ENCODE data around the gene CCDC30. TPM values are rescaled to one million over a fixed set of nuclear protein-coding genes. Genes with fewer than 3 reads are reported as not detected.

CCDC30 gene
- total RNA-seq, 2 experiments from 2014 or later, result 1.4 to 2.1 TPM

GRCh38 chr1:42551180-42551579 lies 88.1 kb downstream of the CCDC30 start:
- H3K4me3 Mint-ChIP-seq, result no peak overlapping the region
- no peaks in the 10 kb centered on the region for H3K27me3 Mint-ChIP-seq (ENCODE audit: low read depth)
- CTCF ChIA-PET, result no interaction called here
- peaks cover 1% of the 10 kb centered on the region for H3K36me3 Mint-ChIP-seq (ENCODE audit: low read depth)
- DNase-seq, result no peak
- intact Hi-C loops (cut with micrococcal nuclease), result no loop called here
- H3K9me3 Mint-ChIP-seq, result no peaks in the 10 kb centered on the region
- no peak overlapping the region for H3K27ac Mint-ChIP-seq
- H3K4me1 Mint-ChIP-seq (ENCODE audit: low read depth), result no peaks in the 10 kb centered on the region

DNA sequence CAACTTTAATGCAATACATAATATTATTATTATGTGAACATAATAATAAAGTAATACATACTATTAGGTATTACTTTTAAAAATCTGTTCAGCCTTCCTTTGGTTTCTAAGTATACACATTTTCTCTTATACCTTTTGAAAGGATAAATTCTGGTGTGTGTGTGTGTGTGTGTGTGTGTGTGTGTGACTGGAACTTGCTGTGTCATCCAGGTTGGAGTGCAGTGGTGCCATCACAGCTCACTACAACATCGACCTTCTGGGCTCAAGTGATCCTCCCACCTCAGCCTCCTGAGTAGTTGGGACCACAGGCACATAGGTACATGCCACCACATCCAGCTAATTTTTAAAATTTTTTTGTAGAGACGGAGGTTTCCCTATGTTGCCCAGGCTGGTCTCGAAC lies 88.5 kb downstream of the CCDC30 start:
- CTCF ChIA-PET, result interaction anchor here (0.7 kb wide), 1 partner anchor 184 kb away, joined by 3 read pairs; no protein-coding TSS in a partner anchor
- H3K27ac Mint-ChIP-seq, result no peak overlapping the region
- no peaks in the 10 kb centered on the region for H3K4me1 Mint-ChIP-seq (ENCODE audit: low read depth)
- no peaks in the 10 kb centered on the region for H3K27me3 Mint-ChIP-seq (ENCODE audit: low read depth)
- H3K9me3 Mint-ChIP-seq, result no peaks in the 10 kb centered on the region
- intact Hi-C loops (cut with micrococcal nuclease), result no loop called here
- no peak overlapping the region for H3K4me3 Mint-ChIP-seq
- peaks cover 1% of the 10 kb centered on the region for H3K36me3 Mint-ChIP-seq (ENCODE audit: low read depth)
- no peak for DNase-seq

- peaks cover 1% of the 10 kb centered on the region for H3K36me3 Mint-ChIP-seq (ENCODE audit: low read depth)
- intact Hi-C loops (cut with micrococcal nuclease), result no loop called here
- H3K27ac Mint-ChIP-seq, result no peak overlapping the region
- no peak for DNase-seq
- CTCF ChIA-PET, result interaction anchor here (0.7 kb wide), 1 partner anchor 18 kb away, joined by 3 read pairs; no protein-coding TSS in a partner anchor
- H3K4me1 Mint-ChIP-seq (ENCODE audit: low read depth), result no peaks in the 10 kb centered on the region
- H3K4me3 Mint-ChIP-seq, result no peak overlapping the region
- no peaks in the 10 kb centered on the region for H3K27me3 Mint-ChIP-seq (ENCODE audit: low read depth)
- no peaks in the 10 kb centered on the region for H3K9me3 Mint-ChIP-seq
These were observed 89.5 kb downstream of the CCDC30 start for GRCh38 chr1:42552636-42553035.

DNA sequence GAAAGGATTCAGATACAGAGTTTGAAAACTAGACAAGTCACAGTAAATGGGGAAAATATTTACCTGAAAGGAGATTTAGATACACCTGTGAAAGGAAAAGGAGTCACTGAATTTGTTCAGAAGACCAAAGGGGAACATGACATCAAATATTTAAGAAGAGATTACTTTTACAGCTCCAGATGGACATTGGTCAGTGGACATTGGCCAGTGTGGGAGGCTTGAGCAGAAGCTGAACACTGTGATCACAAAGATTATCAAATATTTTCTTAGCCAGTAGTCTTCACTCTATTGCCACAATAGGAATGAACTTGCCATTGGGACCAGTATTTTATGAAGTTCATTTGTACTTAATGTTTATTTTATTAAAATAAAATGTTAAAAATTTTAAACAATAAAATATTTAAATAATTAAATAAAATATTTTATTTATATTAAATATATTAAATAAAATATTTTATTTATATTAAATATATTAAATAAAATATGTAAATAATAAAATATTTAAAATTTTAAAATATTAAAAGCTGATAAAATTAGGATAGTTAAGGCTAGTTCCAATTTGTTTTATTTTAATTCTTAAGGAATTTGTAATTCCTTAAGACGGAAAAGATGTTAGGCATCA lies 94.3 kb downstream of the CCDC30 start:
- Mint-ChIP-seq H3K4me3 (no peak overlapping the region), H3K4me1 (ENCODE audit: low read depth) (no peaks in the 10 kb centered on the region), H3K9me3 (peaks cover 7% of the 10 kb centered on the region), H3K27ac (no peak overlapping the region), H3K27me3 (ENCODE audit: low read depth) (no peaks in the 10 kb centered on the region), H3K36me3 (ENCODE audit: low read depth) (peaks cover 5% of the 10 kb centered on the region)
- CTCF ChIA-PET, result no interaction called here
- DNase-seq, result no peak
- intact Hi-C loops (cut with micrococcal nuclease), result no loop called here

- Mint-ChIP-seq H3K27me3 (ENCODE audit: low read depth) (no peaks in the 10 kb centered on the region), H3K36me3 (ENCODE audit: low read depth) (peaks cover 1% of the 10 kb centered on the region), H3K9me3 (no peaks in the 10 kb centered on the region), H3K27ac (no peak overlapping the region), H3K4me1 (ENCODE audit: low read depth) (no peaks in the 10 kb centered on the region), H3K4me3 (no peak overlapping the region)
- no peak for DNase-seq
- intact Hi-C loops (cut with micrococcal nuclease), result no loop called here
- CTCF ChIA-PET, result no interaction called here
These were observed 104.0 kb downstream of the CCDC30 start for GRCh38 chr1:42567038-42567437.

GRCh38 chr1:42576935-42577334 lies 113.8 kb downstream of the CCDC30 start:
- H3K9me3 Mint-ChIP-seq, result no peaks in the 10 kb centered on the region
- intact Hi-C loops (cut with micrococcal nuclease), result loop anchor here (5.0 to 10.0 kb wide), 2 partner anchors 68 to 430 kb away; no protein-coding TSS in a partner anchor
- CTCF ChIA-PET, result interaction anchor here (0.5 kb wide), 1 partner anchor 269 kb away, joined by 3 read pairs; the partner anchor contains the start of gene ZNF691
- no peak overlapping the region for H3K4me3 Mint-ChIP-seq
- no peak overlapping the region for H3K27ac Mint-ChIP-seq
- no peak for DNase-seq
- no peaks in the 10 kb centered on the region for H3K4me1 Mint-ChIP-seq (ENCODE audit: low read depth)
- H3K27me3 Mint-ChIP-seq (ENCODE audit: low read depth), result no peaks in the 10 kb centered on the region
- no peaks in the 10 kb centered on the region for H3K36me3 Mint-ChIP-seq (ENCODE audit: low read depth)

DNA sequence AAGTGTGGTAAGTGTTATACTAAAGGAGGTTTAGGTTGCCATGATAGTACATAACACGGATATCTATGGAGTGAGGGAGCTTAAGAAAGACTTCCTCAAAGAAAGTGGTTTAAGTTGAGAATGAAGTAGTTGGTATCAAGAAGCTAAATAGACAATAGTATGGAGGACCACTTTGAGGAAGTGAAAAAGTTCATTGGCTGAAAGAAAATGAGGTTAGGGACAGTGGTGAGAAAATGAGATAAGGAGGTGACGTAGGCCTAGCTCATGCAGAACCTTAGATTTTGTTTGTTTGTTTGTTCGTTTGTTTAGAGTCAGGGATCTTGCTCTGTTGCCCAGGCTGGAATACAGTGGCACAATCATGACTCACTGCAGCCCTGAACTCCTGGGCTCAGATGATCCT lies 122.9 kb downstream of the CCDC30 start:
- no peaks in the 10 kb centered on the region for H3K4me1 Mint-ChIP-seq (ENCODE audit: low read depth)
- H3K27me3 Mint-ChIP-seq (ENCODE audit: low read depth), result no peaks in the 10 kb centered on the region
- DNase-seq, result no peak
- no peak overlapping the region for H3K27ac Mint-ChIP-seq
- intact Hi-C loops (cut with micrococcal nuclease), result no loop called here
- CTCF ChIA-PET, result interaction anchor here (1.0 kb wide), 1 partner anchor 8 kb away, joined by 3 read pairs; no protein-coding TSS in a partner anchor
- peaks cover 11% of the 10 kb centered on the region for H3K9me3 Mint-ChIP-seq
- peaks cover 15% of the 10 kb centered on the region for H3K36me3 Mint-ChIP-seq (ENCODE audit: low read depth)
- H3K4me3 Mint-ChIP-seq, result no peak overlapping the region

DNA sequence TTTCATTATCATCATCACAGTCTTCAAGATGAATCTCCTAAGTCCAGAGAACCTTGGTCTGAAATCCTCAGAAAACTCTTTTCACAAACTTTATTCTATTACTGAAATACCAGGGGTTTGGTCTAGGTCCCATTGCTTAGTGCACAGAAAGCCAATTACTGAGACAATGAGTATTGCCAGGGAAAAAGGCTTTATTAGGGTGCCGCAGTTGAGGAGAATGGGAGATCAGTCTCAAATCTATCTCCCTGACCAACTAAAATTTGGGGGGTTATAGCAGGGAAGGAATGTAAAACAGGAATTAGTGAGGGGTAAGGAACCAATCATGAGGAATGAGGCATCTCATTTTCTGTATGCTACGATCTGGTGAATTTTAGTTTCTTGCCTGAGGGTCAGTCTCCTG lies 124.7 kb downstream of the CCDC30 start:
- Mint-ChIP-seq H3K9me3 (peaks cover 11% of the 10 kb centered on the region), H3K27ac (no peak overlapping the region), H3K27me3 (ENCODE audit: low read depth) (no peaks in the 10 kb centered on the region), H3K36me3 (ENCODE audit: low read depth) (peaks cover 15% of the 10 kb centered on the region), H3K4me1 (ENCODE audit: low read depth) (no peaks in the 10 kb centered on the region), H3K4me3 (no peak overlapping the region)
- DNase-seq, result no peak
- CTCF ChIA-PET, result no interaction called here
- intact Hi-C loops (cut with micrococcal nuclease), result no loop called here

DNA sequence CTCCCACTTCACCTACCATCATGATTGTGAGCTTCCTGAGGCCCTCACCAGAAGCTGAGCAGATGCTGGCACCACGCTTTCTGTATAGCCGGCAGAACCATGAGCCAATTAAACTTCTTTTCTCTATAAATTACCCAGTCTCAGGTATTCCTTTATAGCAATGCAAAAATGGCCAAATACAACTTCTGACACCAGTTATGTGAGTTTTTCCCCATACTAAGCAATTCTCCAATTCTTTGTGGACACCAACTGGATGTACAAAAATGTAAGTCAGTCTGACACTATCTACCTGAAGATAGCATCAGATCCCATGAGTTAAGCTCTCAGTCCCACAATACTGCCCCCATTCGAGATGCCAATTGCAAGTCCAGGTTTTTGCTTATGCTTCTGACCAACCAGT lies 129.7 kb downstream of the CCDC30 start:
- Mint-ChIP-seq H3K4me3 (no peak overlapping the region), H3K4me1 (ENCODE audit: low read depth) (no peaks in the 10 kb centered on the region), H3K36me3 (ENCODE audit: low read depth) (peaks cover 14% of the 10 kb centered on the region), H3K9me3 (peaks cover 5% of the 10 kb centered on the region), H3K27ac (no peak overlapping the region), H3K27me3 (ENCODE audit: low read depth) (no peaks in the 10 kb centered on the region)
- DNase-seq, result no peak
- CTCF ChIA-PET, result no interaction called here
- intact Hi-C loops (cut with micrococcal nuclease), result no loop called here

DNA sequence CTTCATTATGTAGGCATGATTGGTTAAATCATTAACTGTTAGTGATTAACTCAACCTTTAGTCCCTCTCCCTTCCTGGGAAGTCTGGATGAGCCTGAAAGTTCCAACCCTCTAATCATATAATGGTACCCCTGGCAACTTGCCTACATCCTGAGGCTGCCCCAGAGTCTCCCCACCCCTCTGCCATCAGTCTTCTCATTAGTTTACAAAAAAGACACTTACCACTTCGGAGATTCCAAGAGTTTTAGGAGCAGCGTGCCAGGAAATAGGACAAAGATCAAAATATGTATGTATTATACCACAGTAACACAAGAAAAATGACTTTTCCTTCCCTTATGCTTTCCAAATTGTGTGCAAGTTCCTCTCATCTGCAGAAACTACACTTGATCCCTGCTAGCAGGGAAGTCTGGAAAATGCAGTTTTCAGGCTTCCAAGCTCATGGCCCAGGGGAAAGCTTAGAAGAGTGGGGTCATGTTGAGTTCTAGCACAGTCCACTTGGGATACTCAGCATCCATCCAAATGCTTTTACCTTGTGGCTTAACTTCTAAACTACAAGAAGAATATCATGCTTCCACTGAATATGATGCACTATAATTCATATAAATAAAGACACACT lies 130.5 kb downstream of the CCDC30 start:
- Mint-ChIP-seq H3K9me3 (no peaks in the 10 kb centered on the region), H3K27me3 (ENCODE audit: low read depth) (no peaks in the 10 kb centered on the region), H3K27ac (no peak overlapping the region), H3K4me3 (no peak overlapping the region), H3K4me1 (ENCODE audit: low read depth) (no peaks in the 10 kb centered on the region), H3K36me3 (ENCODE audit: low read depth) (peaks cover 10% of the 10 kb centered on the region)
- intact Hi-C loops (cut with micrococcal nuclease), result no loop called here
- CTCF ChIA-PET, result no interaction called here
- DNase-seq, result no peak

DNA sequence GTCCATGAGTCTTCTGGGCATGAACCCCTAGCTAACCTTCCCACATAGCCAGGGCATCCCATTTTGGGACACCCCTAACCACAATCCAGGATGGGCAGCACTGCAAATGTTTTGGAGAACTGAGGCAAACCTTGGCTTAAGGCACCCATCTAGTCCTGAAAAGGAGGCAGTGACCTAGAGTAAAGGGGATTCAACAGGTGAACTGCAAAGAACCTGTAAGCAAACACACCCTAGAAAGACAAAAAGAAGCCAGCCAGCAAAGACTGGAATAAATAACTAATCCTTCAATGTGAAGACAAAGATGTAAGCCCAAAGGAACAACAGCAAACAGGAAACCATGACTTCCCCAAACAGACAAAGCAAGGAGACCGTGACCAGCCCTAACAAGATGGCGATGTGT lies 138.4 kb downstream of the CCDC30 start:
- no peaks in the 10 kb centered on the region for H3K36me3 Mint-ChIP-seq (ENCODE audit: low read depth)
- no peak overlapping the region for H3K27ac Mint-ChIP-seq
- H3K27me3 Mint-ChIP-seq (ENCODE audit: low read depth), result no peaks in the 10 kb centered on the region
- CTCF ChIA-PET, result no interaction called here
- intact Hi-C loops (cut with micrococcal nuclease), result no loop called here
- H3K4me1 Mint-ChIP-seq (ENCODE audit: low read depth), result no peaks in the 10 kb centered on the region
- peaks cover 3% of the 10 kb centered on the region for H3K9me3 Mint-ChIP-seq
- no peak overlapping the region for H3K4me3 Mint-ChIP-seq
- no peak for DNase-seq

DNA sequence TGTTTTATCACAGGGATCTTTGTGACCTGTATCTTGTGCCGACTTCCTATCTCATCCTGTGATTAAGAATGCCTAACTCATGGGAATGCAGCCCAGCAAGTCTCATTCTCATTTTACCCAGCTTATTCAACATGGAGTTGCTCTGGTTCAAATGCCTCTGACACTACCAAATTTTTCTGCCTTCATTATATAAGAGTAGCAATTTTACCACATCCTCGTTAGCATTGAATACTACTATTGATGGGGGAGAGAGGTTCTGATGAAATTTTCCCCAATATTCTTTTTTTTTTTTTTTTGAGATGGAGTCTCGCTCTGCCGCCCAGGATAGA lies 150.7 kb downstream of the CCDC30 start:
- Mint-ChIP-seq H3K4me3 (no peak overlapping the region), H3K36me3 (ENCODE audit: low read depth) (no peaks in the 10 kb centered on the region), H3K4me1 (ENCODE audit: low read depth) (no peaks in the 10 kb centered on the region), H3K9me3 (no peaks in the 10 kb centered on the region), H3K27ac (no peak overlapping the region), H3K27me3 (ENCODE audit: low read depth) (no peaks in the 10 kb centered on the region)
- intact Hi-C loops (cut with micrococcal nuclease), result no loop called here
- CTCF ChIA-PET, result no interaction called here
- DNase-seq, result no peak

- H3K4me1 Mint-ChIP-seq (ENCODE audit: low read depth), result no peaks in the 10 kb centered on the region
- no peaks in the 10 kb centered on the region for H3K27me3 Mint-ChIP-seq (ENCODE audit: low read depth)
- intact Hi-C loops (cut with micrococcal nuclease), result no loop called here
- no peaks in the 10 kb centered on the region for H3K9me3 Mint-ChIP-seq
- CTCF ChIA-PET, result interaction anchor here (0.6 kb wide), 1 partner anchor 169 kb away, joined by 3 read pairs; no protein-coding TSS in a partner anchor
- no peak overlapping the region for H3K27ac Mint-ChIP-seq
- no peak overlapping the region for H3K4me3 Mint-ChIP-seq
- H3K36me3 Mint-ChIP-seq (ENCODE audit: low read depth), result no peaks in the 10 kb centered on the region
- DNase-seq, result no peak
These were observed 155.8 kb downstream of the CCDC30 start for GRCh38 chr1:42618866-42619265.
